SK-N-SH (cell line): ENCODE data around the gene STARD10. TPM values are rescaled to one million over a fixed set of nuclear protein-coding genes. Genes with fewer than 3 reads are reported as not detected.

Source experiments
- CTCF ChIA-PET: fragments of 300-600, 350-600 bp; formaldehyde crosslinking; extraction: SDS; loops from one replicate; lab custom pipeline; 2021; lab: Yijun Ruan, JAX
- POLR2A ChIA-PET: fragments of 350-600 bp; sonication (Branson Sonifier 250); formaldehyde crosslinking; extraction: SDS; loops from one replicate; lab custom pipeline; 2020; ENCODE audit warnings: antibody characterized with exemption, inconsistent platforms; lab: Yijun Ruan, JAX
- DNase-seq: peaks from one replicate; pipeline ENCODE4 v3.0.0; 2012
- H2AFZ ChIP-seq: fragments of 200-600 bp; sonication (generic); 2 replicates; pipeline ENCODE4 v1.8.1; 2016; ENCODE audit warnings: antibody characterized with exemption, mild to moderate bottlenecking, low read depth
- H3F3A ChIP-seq: fragments of 200-600 bp; sonication (generic); replicated peaks from 2 replicates; pipeline ENCODE3; 2016; ENCODE audit warnings: antibody characterized with exemption, mild to moderate bottlenecking; ENCODE audit not compliant: insufficient read depth
- H3K27ac ChIP-seq, 2 experiments: fragments of 200-500 bp in 1 of 2; fragments of 200-600 bp in 1 of 2; sonication (Bioruptor generic) in 1 of 2; sonication (generic), shearing (Covaris generic) in 1 of 2; 2 replicates each; pipeline versions ENCODE4 v1.5.1 to v1.6.1; 2014 to 2016; ENCODE audit warnings: low read depth in 2 of 2, inconsistent platforms in 1 of 2, low read length in 1 of 2, mild to moderate bottlenecking in 1 of 2, mixed read lengths in 1 of 2
- H3K27me3 ChIP-seq: fragments of 200-600 bp; sonication (generic), shearing (Covaris generic); 2 replicates; pipeline ENCODE4 v1.6.1; 2016; ENCODE audit warnings: mixed run types; ENCODE audit not compliant: insufficient read depth
- H3K36me3 ChIP-seq, 2 experiments: fragments of 200-500 bp in 1 of 2; fragments of 200-600 bp in 1 of 2; sonication (Bioruptor generic) in 1 of 2; sonication (generic) in 1 of 2; replicated peaks in 1 of 2; 2 replicates each; pipeline versions ENCODE3 to v1.5.1; 2014 to 2016; ENCODE audit warnings: low read length in 1 of 2, mild to moderate bottlenecking in 1 of 2; ENCODE audit not compliant: insufficient read depth in 2 of 2, control insufficient read depth in 1 of 2
- H3K4me1 ChIP-seq, 2 experiments: fragments of 200-500 bp in 1 of 2; fragments of 200-600 bp in 1 of 2; sonication (Bioruptor generic) in 1 of 2; sonication (generic), shearing (Covaris generic) in 1 of 2; 2 replicates each; pipeline versions ENCODE4 v1.5.1 to v1.6.1; 2014 to 2016; ENCODE audit warnings: low read depth in 1 of 2, low read length in 1 of 2, mixed run types in 1 of 2; ENCODE audit not compliant: insufficient read depth in 2 of 2, control insufficient read depth in 1 of 2
- H3K4me2 ChIP-seq: fragments of 200-600 bp; sonication (generic), shearing (Covaris generic); 2 replicates; pipeline ENCODE4 v1.6.1; 2017; ENCODE audit warnings: mixed run types
- H3K4me3 ChIP-seq, 2 experiments: fragments of 200-500 bp in 1 of 2; fragments of 200-600 bp in 1 of 2; sonication (Bioruptor generic) in 1 of 2; sonication (generic), shearing (Covaris generic) in 1 of 2; 2 replicates each; pipeline versions ENCODE4 v1.5.1 to v1.8.1; 2014 to 2016; ENCODE audit warnings: low read depth in 2 of 2, inconsistent platforms in 1 of 2, low read length in 1 of 2, mild to moderate bottlenecking in 1 of 2, mixed read lengths in 1 of 2, moderate library complexity in 1 of 2
- H3K79me2 ChIP-seq: fragments of 200-600 bp; sonication (generic); 2 replicates; pipeline ENCODE4 v1.8.1; 2017; ENCODE audit warnings: mild to moderate bottlenecking; ENCODE audit not compliant: insufficient read depth
- H3K9ac ChIP-seq: fragments of 200-600 bp; sonication (generic); 2 replicates; pipeline ENCODE4 v1.6.1; 2017; ENCODE audit warnings: mixed run types
- H3K9me2 ChIP-seq: fragments of 200-600 bp; sonication (generic); 2 replicates; pipeline ENCODE4 v1.6.1; 2017; ENCODE audit warnings: mixed run types
- H3K9me3 ChIP-seq: fragments of 200-600 bp; sonication (generic); 2 replicates; pipeline ENCODE4 v1.6.1; 2017; ENCODE audit warnings: mixed run types, mild to moderate bottlenecking, moderate library complexity
- H4K20me1 ChIP-seq: fragments of 200-600 bp; sonication (generic); 2 replicates; pipeline ENCODE4 v1.6.1; 2017; ENCODE audit warnings: mild to moderate bottlenecking, mixed run types; ENCODE audit not compliant: insufficient read depth
- CHD2 ChIP-seq: fragments of 150-350 bp; IDR thresholded peaks from 2 replicates; pipeline ENCODE4 v1.6.1; 2018; ENCODE audit warnings: low read length; ENCODE audit not compliant: partially characterized antibody
- EP300 ChIP-seq, 2 experiments: IDR thresholded peaks; 2 replicates each; pipeline versions ENCODE4 v1.4.0 to v1.6.1; 2012; ENCODE audit warnings: borderline replicate concordance in 1 of 2, low read depth in 1 of 2, low read length in 1 of 2
- EZH2phosphoT487 ChIP-seq: fragments of 200-600 bp; sonication (generic); IDR thresholded peaks from 2 replicates; pipeline ENCODE4 v1.6.1; 2017; ENCODE audit warnings: low read depth, mixed run types, mild to moderate bottlenecking, antibody characterized with exemption, moderate library complexity, borderline replicate concordance
- FOXJ3 ChIP-seq: sonication (generic); formaldehyde crosslinking; IDR thresholded peaks from 2 replicates; pipeline ENCODE4 v1.5.1; 2020; ENCODE audit warnings: mild to moderate bottlenecking, missing genetic modification reagents
- GABPA ChIP-seq: IDR thresholded peaks from 2 replicates; pipeline ENCODE4 v1.4.0; 2012; ENCODE audit warnings: low read depth, mild to moderate bottlenecking
- IRF3 ChIP-seq: fragments of 150-350 bp; IDR thresholded peaks from 2 replicates; pipeline ENCODE4 v1.6.1; 2016; ENCODE audit warnings: mild to moderate bottlenecking, low read depth, low read length
- RAD21 ChIP-seq: IDR thresholded peaks from 2 replicates; pipeline ENCODE4 v1.6.1; 2012; ENCODE audit warnings: mild to moderate bottlenecking, low read length
- RCOR1 ChIP-seq: fragments of 150-350 bp; IDR thresholded peaks from 2 replicates; pipeline ENCODE4 v1.6.1; 2017; ENCODE audit warnings: antibody characterized with exemption, low read length
- RFX5 ChIP-seq: IDR thresholded peaks from 2 replicates; pipeline ENCODE4 v1.6.1; 2012; ENCODE audit warnings: mild to moderate bottlenecking, improper control_type of control experiment, low read length
- SIN3A ChIP-seq: IDR thresholded peaks from 2 replicates; pipeline ENCODE4 v1.6.1; 2012; ENCODE audit warnings: low read depth, mild to moderate bottlenecking, low read length, moderate library complexity, borderline replicate concordance
- TAF1 ChIP-seq: IDR thresholded peaks from 2 replicates; pipeline ENCODE4 v1.6.1; 2012; ENCODE audit warnings: low read depth, mild to moderate bottlenecking, low read length, moderate library complexity, borderline replicate concordance
- TEAD4 ChIP-seq: IDR thresholded peaks from 2 replicates; pipeline ENCODE4 v1.4.0; 2012; ENCODE audit warnings: mild to moderate bottlenecking, borderline replicate concordance; ENCODE audit not compliant: insufficient read depth
- WGBS: methylation state at CpG from one replicate; pipeline ENCODE4 v1.1.6; 2017; ENCODE audit warnings: low lambda C conversion rate; 5-methylcytosine and 5-hydroxymethylcytosine counted together
- polyA plus RNA-seq, 3 experiments: library from polyadenylated mRNA; depleted of rRNA; stranded (reverse); fragments of >200 nt; gene quantifications; 2 replicates each; pipeline ENCODE4 v1.2.3, GENCODE V29; 2012
- TF ChIP-seq, protein P1 (sequence below): IDR thresholded peaks from 2 replicates; pipeline ENCODE4; 2012
- TF ChIP-seq, protein P2 (sequence below): fragments of 150-350 bp; IDR thresholded peaks from 2 replicates; pipeline ENCODE4 v1.6.1; 2017; ENCODE audit warnings: antibody characterized with exemption, low read length, low read depth, borderline replicate concordance

The STARD10 gene
- polyA plus RNA-seq, 1 of the 3 experiments (the other 2 are of a cell fraction): 47.7 TPM

- no peak overlapping the region for H3K9ac ChIP-seq
- no peak overlapping the region for H2AFZ ChIP-seq
- H3K79me2 ChIP-seq: no peaks in the 10 kb centered on the region
- H3K9me2 ChIP-seq: no peaks in the 10 kb centered on the region
- peaks cover 7 to 8% of the 10 kb centered on the region in 2 experiments for H3K36me3 ChIP-seq
- H4K20me1 ChIP-seq: no peaks in the 10 kb centered on the region
- H3F3A ChIP-seq: peaks cover 4% of the 10 kb centered on the region
- H3K9me3 ChIP-seq: no peaks in the 10 kb centered on the region
- 100% methylated on average over 5 of the region's 5 CpGs for WGBS
- no peaks in the 10 kb centered on the region for H3K27me3 ChIP-seq
- no peak for DNase-seq
- POLR2A ChIA-PET: no interaction called here
- CTCF ChIA-PET: interaction anchor here (11.4 kb wide), 1 partner anchor 344 kb away, joined by 271 read pairs; no protein-coding TSS in a partner anchor
- no peak overlapping the region for H3K27ac ChIP-seq
- no peak overlapping the region for H3K4me2 ChIP-seq
- TF ChIP-seq RCOR1 (no peak), CHD2 (no peak), IRF3 (no peak), EZH2phosphoT487 (no peak), GABPA (no peak), RAD21 (no peak), SIN3A (no peak), EP300 (IDR thresholded peaks at IDR 0.05; ENCODE audit: borderline replicate concordance in 1 of 2, low read depth in 1 of 2, low read length in 1 of 2) (no peak), RFX5 (no peak), FOXJ3 (CRISPR knock-in tag) (no peak)
- TF ChIP-seq, protein P1, sequence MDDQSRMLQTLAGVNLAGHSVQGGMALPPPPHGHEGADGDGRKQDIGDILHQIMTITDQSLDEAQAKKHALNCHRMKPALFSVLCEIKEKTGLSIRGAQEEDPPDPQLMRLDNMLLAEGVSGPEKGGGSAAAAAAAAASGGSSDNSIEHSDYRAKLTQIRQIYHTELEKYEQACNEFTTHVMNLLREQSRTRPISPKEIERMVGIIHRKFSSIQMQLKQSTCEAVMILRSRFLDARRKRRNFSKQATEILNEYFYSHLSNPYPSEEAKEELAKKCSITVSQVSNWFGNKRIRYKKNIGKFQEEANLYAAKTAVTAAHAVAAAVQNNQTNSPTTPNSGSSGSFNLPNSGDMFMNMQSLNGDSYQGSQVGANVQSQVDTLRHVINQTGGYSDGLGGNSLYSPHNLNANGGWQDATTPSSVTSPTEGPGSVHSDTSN: no peak
- TF ChIP-seq, protein P2, sequence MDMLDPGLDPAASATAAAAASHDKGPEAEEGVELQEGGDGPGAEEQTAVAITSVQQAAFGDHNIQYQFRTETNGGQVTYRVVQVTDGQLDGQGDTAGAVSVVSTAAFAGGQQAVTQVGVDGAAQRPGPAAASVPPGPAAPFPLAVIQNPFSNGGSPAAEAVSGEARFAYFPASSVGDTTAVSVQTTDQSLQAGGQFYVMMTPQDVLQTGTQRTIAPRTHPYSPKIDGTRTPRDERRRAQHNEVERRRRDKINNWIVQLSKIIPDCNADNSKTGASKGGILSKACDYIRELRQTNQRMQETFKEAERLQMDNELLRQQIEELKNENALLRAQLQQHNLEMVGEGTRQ: no peak
- H3K4me1 ChIP-seq: peaks cover 5 to 10% of the 10 kb centered on the region in 2 experiments; a peak in 2 of 4 replicates
- H3K4me3 ChIP-seq: no peak overlapping the region
These were observed 41.1 kb upstream of the STARD10 start for GRCh38 chr11:72834905-72835304.

DNA sequence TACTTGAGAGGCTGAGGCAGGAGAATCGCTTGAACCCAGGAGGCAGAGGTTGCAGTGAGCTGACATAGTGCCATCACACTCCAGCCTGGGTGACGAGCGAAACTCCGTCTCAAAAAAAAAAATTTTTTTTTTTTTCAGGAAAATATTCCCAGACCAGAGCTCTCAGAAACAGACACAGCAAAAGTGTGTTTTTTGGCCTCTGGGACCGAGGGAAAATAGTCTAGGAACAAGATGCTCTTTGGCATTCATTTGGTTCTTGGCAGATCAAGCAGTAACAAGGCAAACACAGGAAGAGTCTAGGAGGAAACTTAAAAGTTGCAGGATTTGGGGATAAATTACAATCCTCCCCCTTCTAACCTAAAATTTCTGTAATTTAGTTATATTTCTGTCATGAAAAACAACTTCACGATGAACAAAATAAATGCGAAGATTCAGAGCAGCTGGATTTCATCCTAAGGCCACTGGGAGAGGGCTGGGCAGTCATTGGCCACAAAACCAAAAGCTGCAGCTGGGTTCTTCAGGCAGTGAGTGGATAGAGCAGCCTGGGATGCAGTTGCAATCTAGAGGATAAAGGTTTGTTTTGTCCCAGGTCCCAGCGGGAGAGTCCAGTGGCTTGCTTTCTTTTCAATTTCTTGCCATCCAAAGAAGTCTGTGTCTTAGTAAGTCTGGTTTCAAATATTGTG, 40.1 kb upstream of the STARD10 start:
- no peak for TF ChIP-seq TEAD4
- TF ChIP-seq TAF1: no peak
- Histone ChIP-seq H3K9me2 (no peaks in the 10 kb centered on the region), H3K4me1 (peaks cover 5 to 10% of the 10 kb centered on the region in 2 experiments; a peak in 2 of 4 replicates), H3K79me2 (no peaks in the 10 kb centered on the region), H4K20me1 (no peaks in the 10 kb centered on the region), H3K36me3 (peaks cover 6 to 7% of the 10 kb centered on the region in 2 experiments), H2AFZ (no peak overlapping the region), H3K9me3 (no peaks in the 10 kb centered on the region), H3K4me2 (no peak overlapping the region), H3K4me3 (no peak overlapping the region), H3F3A (peaks cover 4% of the 10 kb centered on the region), H3K9ac (no peak overlapping the region), H3K27ac (no peak overlapping the region), H3K27me3 (no peaks in the 10 kb centered on the region)
- ChIA-PET CTCF (interaction anchor here (1.2 to 11.4 kb wide), 5 partner anchors 8 to 456 kb away, joined by 3 to 271 read pairs (median 30); partner anchors contain the start of gene FCHSD2), POLR2A (no interaction called here)
- WGBS: 77% methylated on average over 8 of the region's 8 CpGs
- no peak for DNase-seq
